ENCODE measurements around the gene PCNX3. TPM values are rescaled to one million over a fixed set of nuclear protein-coding genes. Genes with fewer than 3 reads are reported as not detected.

PCNX3 gene
- total and polyA plus RNA-seq, 10 of the 15 experiments (the other 5 are each of a cell fraction or from before 2014, with no cell fraction given), result 0.03 to 46.6 (median 8.4) TPM

- TF ChIP-seq MAX (IDR thresholded peaks at IDR 0.05; ENCODE audit: low read depth, low read length) (0 out of 2 replicates have a peak, but pooled peaks have one; percentile 38), YY1 (IDR thresholded peaks at IDR 0.05; ENCODE audit: low read depth, low read length) (peak; percentile 83), MXI1 (IDR thresholded peaks at IDR 0.05; ENCODE audit: low read depth, low read length) (peak; percentile 93), NR2C1 (IDR thresholded peaks at IDR 0.05) (peak; percentile 100), GABPA (IDR thresholded peaks at IDR 0.05; ENCODE audit: low read depth) (peak; percentile 97), IRF4 (IDR thresholded peaks at IDR 0.05; ENCODE audit: low read depth, low read length) (0 out of 2 replicates have a peak, but pooled peaks have one; percentile 21), SMC3 (IDR thresholded peaks at IDR 0.05; ENCODE audit: borderline replicate concordance, low read length) (no peak), USF1 (IDR thresholded peaks at IDR 0.05; ENCODE audit: borderline replicate concordance, extremely low read length, insufficient read depth, low read depth, low read length) (no peak), PML (IDR thresholded peaks at IDR 0.05; ENCODE audit: low read length) (no peak), HDAC2 (IDR thresholded peaks at IDR 0.05) (no peak)
These were observed at the start of gene PCNX3 (continued) for GRCh38 chr11:65615229-65615949.
